PFSK-1 (cell line): ENCODE results near the gene NLRP7.

Source experiments
- POLR2AphosphoS5 ChIP-seq: IDR thresholded peaks from 2 replicates; pipeline ENCODE4 v1.6.1; 2012; ENCODE audit warnings: low read depth, mild to moderate bottlenecking, control low read depth, low read length, moderate library complexity
- REST ChIP-seq, 2 experiments: IDR thresholded peaks; 2 replicates each; pipeline versions ENCODE4 v1.6.1 to v1.8.0; 2011 to 2012; ENCODE audit warnings: low read depth in 2 of 2, low read length in 2 of 2, control low read depth in 1 of 2, inconsistent platforms in 1 of 2, mild to moderate bottlenecking in 1 of 2, moderate library complexity in 1 of 2; ENCODE audit not compliant: insufficient read depth in 1 of 2
- SIN3A ChIP-seq: IDR thresholded peaks from 2 replicates; pipeline ENCODE4 v1.6.1; 2012; ENCODE audit warnings: mild to moderate bottlenecking, low read length, moderate library complexity, borderline replicate concordance; ENCODE audit not compliant: insufficient read depth
- TAF1 ChIP-seq: IDR thresholded peaks from 2 replicates; pipeline ENCODE4 v1.6.1; 2012; ENCODE audit warnings: low read length, control low read depth, borderline replicate concordance; ENCODE audit not compliant: insufficient read depth

- no peak for TF ChIP-seq POLR2AphosphoS5
- no peak for TF ChIP-seq TAF1
- no peak for TF ChIP-seq SIN3A
- TF ChIP-seq REST (IDR thresholded peaks at IDR 0.05; ENCODE audit: insufficient read depth in 1 of 2, low read depth in 2 of 2, low read length in 2 of 2), result no peak
Measured at GRCh38 chr19:54896036-54896435, 51.3 kb downstream of the NLRP7 start.
